Fibroblast of the conjunctiva (primary cell): Measurements from ENCODE around the gene OR56A3.
"Not testable (repeated sequence)": the region's sequence is repeated elsewhere in the genome, so short reads cannot be mapped to it uniquely, and the experiment has no call there.

ENCODE experiments used
- DNase-seq: peaks from one replicate; pipeline ENCODE4 v3.0.0-alpha.2; 2010; ENCODE audit warnings: low read depth

Gene OR56A3

GRCh38 chr11:5941951-5942350 is at the start of gene OR56A3:
TSS of gene OR56A3 (plus strand) at chr11:5942251. CDS start at chr11:5947347, 5,096 bp downstream.
- no peak for DNase-seq

GRCh38 chr11:5892908-5893307 is 49.1 kb upstream of the OR56A3 start, which contains the start of gene OR52E5:
TSS of gene OR52E5 (plus strand) at chr11:5893208. CDS start at chr11:5900777, 7,569 bp downstream.
- DNase-seq: no peak

GRCh38 chr11:5899534-5899933 is 42.5 kb upstream of the OR56A3 start:
- no peak for DNase-seq

GRCh38 chr11:5910540-5910939 is 31.5 kb upstream of the OR56A3 start:
- DNase-seq: no peak

GRCh38 chr11:5922749-5923426 is 19.2 kb upstream of the OR56A3 start:
- no peak for DNase-seq

GRCh38 chr11:5923427-5923776 is 18.6 kb upstream of the OR56A3 start:
- no peak for DNase-seq

GRCh38 chr11:5923794-5924193 is 18.3 kb upstream of the OR56A3 start:
- DNase-seq: no peak

- DNase-seq: no peak
These were observed 13.8 kb upstream of the OR56A3 start for GRCh38 chr11:5928271-5928670.

GRCh38 chr11:5928811-5929210 is 13.2 kb upstream of the OR56A3 start:
- no peak for DNase-seq

- DNase-seq: no peak
These were observed 12.3 kb upstream of the OR56A3 start for GRCh38 chr11:5929571-5930368.

- no peak for DNase-seq
These were observed 11.4 kb upstream of the OR56A3 start for GRCh38 chr11:5930614-5931013.

- no peak for DNase-seq
These were observed 11.0 kb upstream of the OR56A3 start for GRCh38 chr11:5931061-5931460.

- no peak for DNase-seq
These were observed 9.4 kb upstream of the OR56A3 start for GRCh38 chr11:5932671-5933070.

GRCh38 chr11:5933116-5933515 is 8.9 kb upstream of the OR56A3 start:
- DNase-seq: no peak

- no peak for DNase-seq
These were observed 4.0 kb upstream of the OR56A3 start for GRCh38 chr11:5937868-5938602.

- no peak for DNase-seq
These were observed 3.5 kb upstream of the OR56A3 start for GRCh38 chr11:5938603-5938965.

GRCh38 chr11:5940748-5941147 is 1.3 kb upstream of the OR56A3 start:
- DNase-seq: no peak

- DNase-seq: no peak
These were observed 13.5 kb downstream of the OR56A3 start for GRCh38 chr11:5955586-5955985.

GRCh38 chr11:5960704-5961320 is 18.8 kb downstream of the OR56A3 start:
- DNase-seq: not testable (repeated sequence)

GRCh38 chr11:5966958-5967357 is 24.9 kb downstream of the OR56A3 start:
- no peak for DNase-seq

- no peak for DNase-seq
These were observed 25.7 kb downstream of the OR56A3 start for GRCh38 chr11:5967708-5968107.

- DNase-seq: no peak
These were observed 26.3 kb downstream of the OR56A3 start, which contains the start of gene OR56A5 for GRCh38 chr11:5968394-5968793. TSS of gene OR56A5 (minus strand) at chr11:5968494. CDS start at chr11:5968494, 0 bp downstream.
